Uterus (tissue), 2 donors: ENCODE data around the gene MAMDC2.

ENCODE experiments used
- CTCF ChIP-seq, 4 experiments: fragments of 200-600 bp in 2 of 4; fragments of 450-650 bp in 2 of 4; sonication (generic) in 2 of 4; IDR thresholded peaks; one replicate each; pipeline ENCODE4 v1.5.1; 2016 to 2019; ENCODE audit warnings: antibody characterized with exemption in 4 of 4, mild to moderate bottlenecking in 2 of 4, moderate library complexity in 1 of 4
- POLR2A ChIP-seq, 2 donors: fragments of 450-650 bp; IDR thresholded peaks; one replicate each; pipeline ENCODE4 v1.6.1; 2016; ENCODE audit warnings: antibody characterized with exemption in 2 of 2, mild to moderate bottlenecking in 1 of 2, moderate library complexity in 1 of 2

DNA sequence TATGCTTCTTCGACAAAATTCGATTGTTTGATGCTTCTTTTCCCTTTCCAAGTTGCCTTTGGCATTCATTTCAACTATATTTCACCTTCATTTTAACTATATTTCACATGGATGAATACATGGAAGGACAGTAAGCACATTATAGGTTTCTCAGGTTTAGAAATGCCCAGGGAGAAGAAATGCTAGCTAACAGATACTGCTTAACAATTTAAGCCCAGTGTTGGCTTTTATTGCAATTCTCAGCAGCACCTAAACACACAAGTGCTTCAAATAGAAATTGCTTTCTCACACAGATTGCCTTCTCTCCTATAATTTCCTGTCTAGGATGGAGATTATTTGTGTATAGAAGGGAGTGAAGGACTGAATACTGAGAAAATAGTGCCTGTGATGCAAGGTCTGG is 185.0 kb downstream of the MAMDC2 start:
- no peak for TF ChIP-seq CTCF (IDR thresholded peaks at IDR 0.05)
- no peak for TF ChIP-seq POLR2A (IDR thresholded peaks at IDR 0.05)
